Renal pelvis (tissue), 4 donors: ENCODE measurements around the gene CYP4F12. TPM values are rescaled to one million over a fixed set of nuclear protein-coding genes. Genes with fewer than 3 reads are reported as not detected.

ENCODE experiments used
- DNase-seq: peaks from one replicate; pipeline ENCODE4 v3.0.0-alpha.2; 2013
- polyA plus RNA-seq, 3 donors: library from polyadenylated mRNA; unstranded; fragments of 120-200 nt; gene quantifications; one replicate each; pipeline ENCODE4 v1.2.1, GENCODE V29; 2013; ENCODE audit not compliant: insufficient read length in 3 of 3

CYP4F12 gene
- polyA plus RNA-seq, 3 donors = 0.93 to 1.2 TPM; not detected in 1

GRCh38 chr19:15701757-15702533 lies 29.1 kb downstream of the CYP4F12 start:
- no peak for DNase-seq

- DNase-seq = peak; percentile 48
Measured at GRCh38 chr19:15702534-15702930, 29.6 kb downstream of the CYP4F12 start.

GRCh38 chr19:15714638-15715037 lies 41.8 kb downstream of the CYP4F12 start:
- no peak for DNase-seq

GRCh38 chr19:15715642-15716041 lies 42.8 kb downstream of the CYP4F12 start:
- no peak for DNase-seq

GRCh38 chr19:15717809-15718208 lies 44.9 kb downstream of the CYP4F12 start:
- DNase-seq = peak; percentile 5

GRCh38 chr19:15721268-15721667 lies 48.4 kb downstream of the CYP4F12 start:
- DNase-seq = no peak

GRCh38 chr19:15722956-15723355 lies 50.1 kb downstream of the CYP4F12 start:
- DNase-seq = no peak

- no peak for DNase-seq
Measured at GRCh38 chr19:15727724-15728123, 54.8 kb downstream of the CYP4F12 start, which contains the start of gene OR10H2. TSS of gene OR10H2 (plus strand) at chr19:15728024. CDS start at chr19:15728044, 20 bp downstream.

GRCh38 chr19:15730538-15730937 lies 57.7 kb downstream of the CYP4F12 start:
- no peak for DNase-seq

- DNase-seq = no peak
Measured at GRCh38 chr19:15732388-15732787, 59.5 kb downstream of the CYP4F12 start.

- DNase-seq = no peak
Measured at GRCh38 chr19:15733895-15734294, 61.0 kb downstream of the CYP4F12 start.

GRCh38 chr19:15737722-15738121 lies 64.8 kb downstream of the CYP4F12 start, which contains the start of gene OR10H3:
TSS of gene OR10H3 (plus strand) at chr19:15737985. CDS start at chr19:15741393, 3,408 bp downstream.
- no peak for DNase-seq

- no peak for DNase-seq
Measured at GRCh38 chr19:15740785-15741184, 67.9 kb downstream of the CYP4F12 start.

Other genes starting within 250 kb of the CYP4F12 start
- gene WIZ, start 223.1 kb upstream of the CYP4F12 start, polyA plus RNA-seq = 10 to 100 TPM; 32.6 to 43.1 (median 42.2) TPM
- gene RASAL3, start 208.5 kb upstream of the CYP4F12 start, polyA plus RNA-seq = 1 to 10 TPM; 1.0 to 1.3 (median 1.0) TPM
- gene PGLYRP2, start 193.6 kb upstream of the CYP4F12 start, polyA plus RNA-seq = under 1 TPM in 1 of 3 donors, not detected in 2; 0.04 TPM
- under 1 TPM; 0.12 to 0.37 (median 0.14) TPM for gene CYP4F22, start 164.6 kb upstream of the CYP4F12 start, polyA plus RNA-seq
- gene CYP4F8, start 57.9 kb upstream of the CYP4F12 start, polyA plus RNA-seq = under 1 TPM in 1 of 3 donors, not detected in 2; 0.03 TPM
- 1 to 10 TPM in 2 of 3 donors, under 1 TPM in 1; 0.27 to 1.3 (median 1.1) TPM for gene CYP4F3, start 32.2 kb upstream of the CYP4F12 start, polyA plus RNA-seq
- gene OR10H2, start 54.9 kb downstream of the CYP4F12 start, polyA plus RNA-seq = not detected
- gene OR10H3, start 64.9 kb downstream of the CYP4F12 start, polyA plus RNA-seq = not detected
- under 1 TPM; 0.06 to 0.12 (median 0.09) TPM for gene OR10H5, start 114.6 kb downstream of the CYP4F12 start, polyA plus RNA-seq
- gene OR10H1, start 142.6 kb downstream of the CYP4F12 start, polyA plus RNA-seq = under 1 TPM in 2 of 3 donors, not detected in 1; 0.03 to 0.08 TPM
- under 1 TPM in 1 of 3 donors, not detected in 2; 0.20 TPM for gene CYP4F2, start 225.0 kb downstream of the CYP4F12 start, polyA plus RNA-seq